IMR-90 (cell line): Measurements from ENCODE around the gene ACADS. TPM values are rescaled to one million over a fixed set of nuclear protein-coding genes. Genes with fewer than 3 reads are reported as not detected.

ENCODE experiments used
- ATAC-seq: fragments of 200-7000 bp; cut with Tn5 transposase; 2 replicates; pipeline ENCODE4 v1.9.1; 2020; ENCODE audit warnings: low read depth, mild to moderate bottlenecking, moderate library complexity
- BruUV-seq: library from RNA; stranded (reverse); fragments of 400-500 nt; replicated peaks from 2 replicates; lab custom pipeline; 2021; lab: Mats Ljungman, UMichigan
- CTCF ChIA-PET: fragments of 300-600 bp; formaldehyde crosslinking; extraction: SDS; loops from one replicate; lab custom pipeline; 2021; ENCODE audit warnings: antibody characterized with exemption; lab: Yijun Ruan, JAX
- POLR2A ChIA-PET: fragments of 300-600 bp; sonication (Branson Sonifier 250); formaldehyde crosslinking; loops from one replicate; lab custom pipeline; 2022; ENCODE audit warnings: antibody characterized with exemption; ENCODE audit not compliant: unreplicated experiment; lab: Charles Lee
- DNase-seq: peaks from one replicate; pipeline ENCODE4 v3.0.0; 2013
- H2AFZ ChIP-seq: replicated peaks from 2 replicates; pipeline ENCODE3; 2013; ENCODE audit warnings: low read length, mild to moderate bottlenecking; ENCODE audit not compliant: poor library complexity
- H2AK5ac ChIP-seq: 2 replicates; pipeline ENCODE4 v1.6.1; 2013; ENCODE audit warnings: low read depth, low read length, inconsistent platforms
- H2AK9ac ChIP-seq: replicated peaks from 2 replicates; pipeline ENCODE3; 2013; ENCODE audit warnings: mild to moderate bottlenecking, low read depth, low read length, moderate library complexity; ENCODE audit not compliant: poor library complexity
- H2BK120ac ChIP-seq: 2 replicates; pipeline ENCODE4 v1.6.1; 2013; ENCODE audit warnings: low read depth, low read length, inconsistent platforms
- H2BK15ac ChIP-seq: 3 replicates; pipeline ENCODE4 v1.6.1; 2013; ENCODE audit warnings: low read depth, low read length, inconsistent platforms
- H2BK20ac ChIP-seq: 2 replicates; pipeline ENCODE4 v1.6.1; 2013; ENCODE audit warnings: low read depth, mild to moderate bottlenecking, inconsistent platforms, low read length, moderate library complexity
- H2BK5ac ChIP-seq: 2 replicates; pipeline ENCODE4 v1.6.1; 2013; ENCODE audit warnings: mild to moderate bottlenecking, low read depth, low read length, inconsistent platforms; ENCODE audit not compliant: poor library complexity, severe bottlenecking
- H3K14ac ChIP-seq: replicated peaks from 2 replicates; pipeline ENCODE4 v1.6.1; 2013; ENCODE audit warnings: low read depth, low read length, inconsistent platforms
- H3K18ac ChIP-seq: 2 replicates; pipeline ENCODE4 v1.6.1; 2013; ENCODE audit warnings: low read depth, low read length, control low read depth
- H3K23ac ChIP-seq: 2 replicates; pipeline ENCODE4 v1.6.1; 2013; ENCODE audit warnings: low read depth, low read length, inconsistent platforms
- H3K27ac ChIP-seq: 2 replicates; pipeline ENCODE4 v1.5.1; 2013; ENCODE audit warnings: mild to moderate bottlenecking, control low read depth, low read length; ENCODE audit not compliant: insufficient read depth
- H3K27me3 ChIP-seq: 2 replicates; pipeline ENCODE4 v1.6.1; 2013; ENCODE audit warnings: low read length; ENCODE audit not compliant: control insufficient read depth, insufficient read depth
- H3K36me3 ChIP-seq: 2 replicates; pipeline ENCODE4 v1.6.1; 2013; ENCODE audit warnings: low read length, mixed read lengths; ENCODE audit not compliant: control insufficient read depth, insufficient read depth
- H3K4ac ChIP-seq: 2 replicates; pipeline ENCODE4 v1.6.1; 2013; ENCODE audit warnings: low read depth, low read length, inconsistent platforms
- H3K4me1 ChIP-seq: 2 replicates; pipeline ENCODE4 v1.6.1; 2013; ENCODE audit warnings: low read length, mixed read lengths; ENCODE audit not compliant: control insufficient read depth, insufficient read depth
- H3K4me2 ChIP-seq: 2 replicates; pipeline ENCODE4 v1.6.1; 2013; ENCODE audit warnings: low read depth, mild to moderate bottlenecking, control low read depth, low read length, moderate library complexity
- H3K4me3 ChIP-seq: 2 replicates; pipeline ENCODE4 v1.5.1; 2013; ENCODE audit warnings: low read depth, mild to moderate bottlenecking, control low read depth, low read length, moderate library complexity; ENCODE audit not compliant: insufficient read depth
- H3K56ac ChIP-seq: 2 replicates; pipeline ENCODE4 v1.6.1; 2013; ENCODE audit warnings: low read length, inconsistent platforms; ENCODE audit not compliant: insufficient read depth; ENCODE audit errors: extremely low read depth
- H3K79me1 ChIP-seq, 2 experiments: 2 replicates each; pipeline ENCODE4 v1.6.1; 2013; ENCODE audit warnings: low read length in 2 of 2, inconsistent platforms in 1 of 2, low read depth in 1 of 2
- H3K9ac ChIP-seq: 2 replicates; pipeline ENCODE4 v1.6.1; 2013; ENCODE audit warnings: low read depth, low read length, control low read depth
- H3K9me1 ChIP-seq: 2 replicates; pipeline ENCODE4 v1.6.1; 2013; ENCODE audit warnings: low read length, inconsistent platforms; ENCODE audit not compliant: insufficient read depth
- H3K9me3 ChIP-seq: 2 replicates; pipeline ENCODE4 v1.6.1; 2013; ENCODE audit warnings: low read length; ENCODE audit not compliant: control insufficient read depth, insufficient read depth
- H4K20me1 ChIP-seq: 2 replicates; pipeline ENCODE4 v1.6.1; 2013; ENCODE audit warnings: low read length, inconsistent platforms; ENCODE audit not compliant: insufficient read depth
- H4K5ac ChIP-seq: 2 replicates; pipeline ENCODE4 v1.6.1; 2013; ENCODE audit warnings: mild to moderate bottlenecking, low read depth, low read length, control low read depth
- H4K8ac ChIP-seq, 2 experiments: 2 replicates each; pipeline ENCODE4 v1.6.1; 2013; ENCODE audit warnings: low read depth in 2 of 2, low read length in 2 of 2, control low read depth in 1 of 2, inconsistent platforms in 1 of 2
- H4K91ac ChIP-seq: 2 replicates; pipeline ENCODE4 v1.6.1; 2013; ENCODE audit warnings: low read depth, low read length, inconsistent platforms; ENCODE audit not compliant: insufficient read depth
- CEBPB ChIP-seq: IDR thresholded peaks from 2 replicates; pipeline ENCODE4 v1.6.1; 2012; ENCODE audit warnings: low read depth, low read length, improper control_type of control experiment
- CHD1 ChIP-seq: IDR thresholded peaks from 2 replicates; pipeline ENCODE4 v1.6.1; 2012; ENCODE audit warnings: low read depth, low read length, improper control_type of control experiment
- CTCF ChIP-seq: conservative IDR thresholded peaks from 2 replicates; pipeline ENCODE4 v1.5.1; 2012; ENCODE audit warnings: mild to moderate bottlenecking, low read depth, low read length, improper control_type of control experiment
- ELK1 ChIP-seq: fragments of 150-350 bp; IDR thresholded peaks from 2 replicates; pipeline ENCODE4 v1.6.1; 2016; ENCODE audit warnings: low read depth, mild to moderate bottlenecking, low read length, moderate library complexity, borderline replicate concordance
- FOS ChIP-seq: fragments of 150-350 bp; IDR thresholded peaks from 2 replicates; pipeline ENCODE4 v1.6.1; 2016; ENCODE audit warnings: low read depth, low read length
- MAFK ChIP-seq: IDR thresholded peaks from 2 replicates; pipeline ENCODE4 v1.6.1; 2012; ENCODE audit warnings: low read depth, low read length, improper control_type of control experiment
- MAZ ChIP-seq: IDR thresholded peaks from 2 replicates; pipeline ENCODE4 v1.6.1; 2012; ENCODE audit warnings: low read depth, mild to moderate bottlenecking, low read length, improper control_type of control experiment, moderate library complexity, borderline replicate concordance
- MXI1 ChIP-seq: IDR thresholded peaks from 2 replicates; pipeline ENCODE4 v1.6.1; 2012; ENCODE audit warnings: low read depth, mild to moderate bottlenecking, low read length, moderate library complexity, borderline replicate concordance
- NFE2L2 ChIP-seq: fragments of 150-350 bp; IDR thresholded peaks from 2 replicates; pipeline ENCODE4 v1.6.1; 2016; ENCODE audit warnings: low read depth, mild to moderate bottlenecking, low read length
- POLR2A ChIP-seq: IDR thresholded peaks from 2 replicates; pipeline ENCODE4 v1.6.1; 2012; ENCODE audit warnings: mild to moderate bottlenecking, low read depth, low read length
- RAD21 ChIP-seq: IDR thresholded peaks from 2 replicates; pipeline ENCODE4 v1.6.1; 2012; ENCODE audit warnings: low read length, improper control_type of control experiment
- RCOR1 ChIP-seq: IDR thresholded peaks from 2 replicates; pipeline ENCODE4 v1.6.1; 2012; ENCODE audit warnings: mild to moderate bottlenecking, low read length, improper control_type of control experiment; ENCODE audit not compliant: insufficient replicate concordance
- RFX5 ChIP-seq: IDR thresholded peaks from 2 replicates; pipeline ENCODE4 v1.8.0; 2012; ENCODE audit warnings: low read depth, mild to moderate bottlenecking, low read length, moderate library complexity
- SMC3 ChIP-seq: fragments of 150-350 bp; IDR thresholded peaks from 2 replicates; pipeline ENCODE4 v1.6.1; 2016; ENCODE audit warnings: low read depth, mild to moderate bottlenecking, antibody characterized with exemption, low read length, moderate library complexity
- USF2 ChIP-seq: fragments of 150-350 bp; IDR thresholded peaks from 2 replicates; pipeline ENCODE4 v1.6.1; 2017; ENCODE audit warnings: mild to moderate bottlenecking, antibody characterized with exemption, low read length, low read depth
- WGBS, 2 experiments: methylation state at CpG; one replicate each; pipeline versions ENCODE4 v1.1.5 to v1.1.7; 2013; ENCODE audit warnings: missing lambda C conversion rate in 2 of 2; ENCODE audit not compliant: insufficient read length in 1 of 2; ENCODE audit errors: extremely low coverage in 2 of 2; 5-methylcytosine and 5-hydroxymethylcytosine counted together
- dilution Hi-C: fragments of 300-500 bp; cut with HindIII; formaldehyde crosslinking; loops from one replicate; pipeline ENCODE4 v1.14.3; 2018; ENCODE audit warnings: low sequenced_read_pairs; ENCODE audit not compliant: unreplicated experiment
- in situ Hi-C: fragments of 300-500 bp; cut with MboI; formaldehyde crosslinking; loops from 3 replicates; pipeline ENCODE4 v1.14.3; 2019; ENCODE audit warnings: low sequenced_read_pairs, inconsistent platforms, mixed read lengths
- intact Hi-C: fragments of 100-400 bp; cut with micrococcal nuclease; formaldehyde crosslinking; loops from 2 replicates; pipeline ENCODE4 v1.10.0; 2022
- polyA plus RNA-seq, 3 experiments: library from polyadenylated mRNA; depleted of rRNA; stranded (reverse); fragments of >200 nt; gene quantifications; 2 replicates each; pipeline ENCODE4 v1.2.3, GENCODE V29; 2012; ENCODE audit warnings: low replicate concordance in 1 of 3
- total RNA-seq: library from RNA; depleted of rRNA; stranded (reverse); fragments of >200 nt; gene quantifications from 2 replicates; pipeline ENCODE4 v1.2.3, GENCODE V29; 2012

The ACADS gene
- total and polyA plus RNA-seq, 2 of the 4 experiments (the other 2 are of a cell fraction) = 2.9 to 5.5 TPM

GRCh38 chr12:120719496-120720233 lies 6.0 kb upstream of the ACADS start:
- H3K23ac ChIP-seq = no peak overlapping the region
- peaks cover 11% of the 10 kb centered on the region for H3K9me1 ChIP-seq
- dilution Hi-C loops = no loop called here
- intact Hi-C loops = no loop called here
- H3K4me1 ChIP-seq = peaks cover 11% of the 10 kb centered on the region; the same call in 1 of the 2 replicates
- DNase-seq = peak; percentile 26
- no peak overlapping the region for H4K5ac ChIP-seq
- no peak overlapping the region for H3K56ac ChIP-seq
- no peak overlapping the region for H3K4me3 ChIP-seq
- H2BK5ac ChIP-seq = no peak overlapping the region
- no peak for ATAC-seq
- no peaks in the 10 kb centered on the region for H4K20me1 ChIP-seq
- ChIA-PET CTCF (interaction anchor here (0.5 kb wide), 1 partner anchor 172 kb away, joined by 4 read pairs; no protein-coding TSS in a partner anchor), POLR2A (no interaction called here)
- H2BK20ac ChIP-seq = no peak overlapping the region
- no peak overlapping the region for H4K91ac ChIP-seq
- no TSS peak for BruUV-seq
- no peak overlapping the region for H3K18ac ChIP-seq
- no peaks in the 10 kb centered on the region for H3K9me3 ChIP-seq
- H2BK120ac ChIP-seq = no peak overlapping the region
- H4K8ac ChIP-seq = no peak overlapping the region
- H3K4me2 ChIP-seq = no peak overlapping the region
- H3K79me1 ChIP-seq = peaks cover 18 to 34% of the 10 kb centered on the region in 2 experiments; a peak in 3 of 4 replicates
- no peak overlapping the region for H2AK5ac ChIP-seq
- H3K27me3 ChIP-seq = no peaks in the 10 kb centered on the region
- H3K14ac ChIP-seq = no peak overlapping the region
- no peak overlapping the region for H3K4ac ChIP-seq
- in situ Hi-C loops = no loop called here
- H2AFZ ChIP-seq = no peak overlapping the region
- no peak overlapping the region for H3K9ac ChIP-seq
- WGBS, 2 experiments = 100% methylated on average over 3 of the region's 11 CpGs; no CpG with 5 or more reads in 1 of the 2 experiments
- H2BK15ac ChIP-seq = no peak overlapping the region
- no peak overlapping the region for H3K27ac ChIP-seq
- no peak overlapping the region for H2AK9ac ChIP-seq
- peaks cover 44% of the 10 kb centered on the region for H3K36me3 ChIP-seq
- no peak for TF ChIP-seq MAZ
- TF ChIP-seq POLR2A = no peak
- no peak for TF ChIP-seq USF2
- TF ChIP-seq RAD21 = no peak
- no peak for TF ChIP-seq CEBPB
- TF ChIP-seq SMC3 = no peak
- TF ChIP-seq CTCF = no peak
- no peak for TF ChIP-seq ELK1
- TF ChIP-seq RCOR1 = no peak
- TF ChIP-seq CHD1 = no peak
- no peak for TF ChIP-seq NFE2L2
- no peak for TF ChIP-seq FOS
- TF ChIP-seq MXI1 = no peak
- TF ChIP-seq MAFK = no peak
- TF ChIP-seq RFX5 = no peak
